Choroid plexus epithelial cell (primary cell): ENCODE measurements around the gene IPO9.
"Not testable (repeated sequence)": the region's sequence is repeated elsewhere in the genome, so short reads cannot be mapped to it uniquely, and the experiment has no call there.

Source experiments
- DNase-seq: peaks from one replicate; pipeline ENCODE4 v3.0.0-alpha.2; 2010; ENCODE audit warnings: low read depth
- H3K4me3 ChIP-seq: 2 replicates; pipeline ENCODE4 v1.5.1; 2011; ENCODE audit warnings: low read depth, mild to moderate bottlenecking, control low read depth, low read length, moderate library complexity
- TF ChIP-seq, protein P1 (sequence below): conservative IDR thresholded peaks from 2 replicates; pipeline ENCODE4 v1.5.1; 2011; ENCODE audit warnings: low read depth, mild to moderate bottlenecking, control low read depth, inconsistent platforms, low read length, moderate library complexity

The IPO9 gene

DNA sequence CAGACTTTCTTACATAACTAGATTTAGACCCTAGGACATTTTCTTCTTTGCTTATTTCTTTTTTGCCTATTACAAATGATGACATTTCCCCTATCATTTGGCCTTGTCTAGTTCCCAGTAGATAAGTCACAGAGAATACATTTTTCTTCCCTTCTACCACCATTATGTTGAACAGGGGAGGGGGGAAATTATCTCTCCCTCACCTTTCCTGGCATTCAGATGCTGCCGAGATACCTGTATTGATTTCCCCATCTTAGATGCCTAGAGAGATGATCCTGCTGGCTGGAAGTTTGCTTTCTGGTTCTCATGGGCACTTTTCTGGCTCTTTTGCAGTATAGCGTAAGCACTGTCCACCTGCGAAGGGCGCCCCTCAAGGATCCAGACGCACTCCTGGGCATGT, 5.7 kb downstream of the IPO9 start:
- H3K4me3 ChIP-seq: no peak overlapping the region
- DNase-seq: no peak
- TF ChIP-seq, protein P1, sequence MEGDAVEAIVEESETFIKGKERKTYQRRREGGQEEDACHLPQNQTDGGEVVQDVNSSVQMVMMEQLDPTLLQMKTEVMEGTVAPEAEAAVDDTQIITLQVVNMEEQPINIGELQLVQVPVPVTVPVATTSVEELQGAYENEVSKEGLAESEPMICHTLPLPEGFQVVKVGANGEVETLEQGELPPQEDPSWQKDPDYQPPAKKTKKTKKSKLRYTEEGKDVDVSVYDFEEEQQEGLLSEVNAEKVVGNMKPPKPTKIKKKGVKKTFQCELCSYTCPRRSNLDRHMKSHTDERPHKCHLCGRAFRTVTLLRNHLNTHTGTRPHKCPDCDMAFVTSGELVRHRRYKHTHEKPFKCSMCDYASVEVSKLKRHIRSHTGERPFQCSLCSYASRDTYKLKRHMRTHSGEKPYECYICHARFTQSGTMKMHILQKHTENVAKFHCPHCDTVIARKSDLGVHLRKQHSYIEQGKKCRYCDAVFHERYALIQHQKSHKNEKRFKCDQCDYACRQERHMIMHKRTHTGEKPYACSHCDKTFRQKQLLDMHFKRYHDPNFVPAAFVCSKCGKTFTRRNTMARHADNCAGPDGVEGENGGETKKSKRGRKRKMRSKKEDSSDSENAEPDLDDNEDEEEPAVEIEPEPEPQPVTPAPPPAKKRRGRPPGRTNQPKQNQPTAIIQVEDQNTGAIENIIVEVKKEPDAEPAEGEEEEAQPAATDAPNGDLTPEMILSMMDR: no peak

DNA sequence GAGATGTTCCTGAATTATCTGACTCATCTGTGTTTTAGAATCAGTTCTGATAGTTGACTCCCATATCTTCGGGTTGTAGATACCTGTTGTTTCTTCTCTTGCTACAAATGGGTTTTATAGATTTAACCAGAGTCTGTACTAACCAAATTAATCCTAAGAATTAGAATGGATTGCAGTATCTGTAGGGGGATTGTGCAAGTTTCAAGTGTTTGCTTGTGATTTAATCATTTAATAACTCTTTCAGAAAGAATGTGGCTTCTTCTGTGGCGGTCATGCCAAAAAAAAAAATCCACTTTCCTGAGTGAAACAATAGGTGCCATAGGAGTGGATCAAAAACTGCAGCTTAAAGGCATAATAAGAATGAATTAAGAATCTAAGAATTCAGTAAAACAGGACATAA, 9.4 kb downstream of the IPO9 start:
- no peak for DNase-seq
- TF ChIP-seq, protein P1: no peak
- no peak overlapping the region for H3K4me3 ChIP-seq

DNA sequence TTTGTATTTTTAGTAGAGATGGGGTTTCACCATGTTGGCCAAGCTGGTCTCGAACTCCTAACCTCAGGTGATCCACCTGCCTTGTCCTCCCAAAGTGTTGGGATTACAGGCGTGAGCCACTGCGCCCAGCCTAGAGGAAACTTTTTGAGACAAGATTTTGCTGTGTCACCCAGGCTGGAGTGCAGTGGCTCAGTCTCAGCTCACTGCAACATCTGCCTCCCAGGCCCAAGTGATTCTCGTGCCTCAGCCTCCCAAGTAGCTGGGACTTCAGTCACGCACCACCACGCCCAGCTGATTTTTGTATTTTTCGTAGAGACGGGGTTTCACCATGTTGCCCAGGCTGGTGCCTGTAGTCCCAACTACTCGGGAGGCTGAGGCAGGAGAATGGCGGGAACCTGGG, 10.1 kb downstream of the IPO9 start:
- not testable (repeated sequence) for H3K4me3 ChIP-seq, DNase-seq

DNA sequence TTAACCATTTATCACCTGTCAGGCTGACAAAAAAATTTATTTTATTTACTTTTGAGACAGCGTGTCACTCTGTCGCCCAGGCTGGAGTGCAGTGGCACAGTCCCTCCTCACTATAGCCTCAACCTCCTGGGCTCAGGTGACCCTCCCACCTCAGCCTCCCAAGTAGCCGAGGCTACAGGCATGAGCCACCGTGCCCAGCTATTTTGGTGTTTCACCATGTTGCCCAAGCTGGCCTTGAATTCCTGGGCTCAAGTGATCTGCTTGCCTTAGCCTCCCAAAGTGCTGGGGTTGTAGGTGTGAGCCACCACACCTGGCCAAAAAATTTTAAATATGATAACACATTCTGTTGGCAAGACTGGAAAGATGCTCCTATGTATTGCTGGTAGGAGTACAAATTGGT, 11.1 kb downstream of the IPO9 start:
- no peak overlapping the region for H3K4me3 ChIP-seq
- TF ChIP-seq, protein P1: no peak
- no peak for DNase-seq

DNA sequence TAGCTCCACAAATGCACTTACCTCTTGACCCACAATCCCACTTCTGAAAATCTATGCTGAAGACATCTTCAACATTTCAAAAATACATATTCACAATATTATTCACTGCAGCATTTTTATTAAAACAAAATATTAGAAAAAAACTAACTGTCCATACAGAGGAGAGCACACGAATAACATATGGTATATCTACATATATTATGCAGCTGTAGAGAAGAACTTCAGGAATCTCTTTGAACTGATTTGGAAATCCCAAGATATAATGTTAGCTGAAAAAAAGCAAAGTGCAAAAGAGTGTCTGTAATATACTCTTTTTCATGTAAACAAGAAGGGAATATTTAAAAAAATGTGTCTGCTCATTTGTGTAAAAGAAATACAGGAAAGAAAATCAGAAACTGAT, 11.5 kb downstream of the IPO9 start:
- no peak for DNase-seq
- TF ChIP-seq, protein P1: no peak
- H3K4me3 ChIP-seq: no peak overlapping the region

DNA sequence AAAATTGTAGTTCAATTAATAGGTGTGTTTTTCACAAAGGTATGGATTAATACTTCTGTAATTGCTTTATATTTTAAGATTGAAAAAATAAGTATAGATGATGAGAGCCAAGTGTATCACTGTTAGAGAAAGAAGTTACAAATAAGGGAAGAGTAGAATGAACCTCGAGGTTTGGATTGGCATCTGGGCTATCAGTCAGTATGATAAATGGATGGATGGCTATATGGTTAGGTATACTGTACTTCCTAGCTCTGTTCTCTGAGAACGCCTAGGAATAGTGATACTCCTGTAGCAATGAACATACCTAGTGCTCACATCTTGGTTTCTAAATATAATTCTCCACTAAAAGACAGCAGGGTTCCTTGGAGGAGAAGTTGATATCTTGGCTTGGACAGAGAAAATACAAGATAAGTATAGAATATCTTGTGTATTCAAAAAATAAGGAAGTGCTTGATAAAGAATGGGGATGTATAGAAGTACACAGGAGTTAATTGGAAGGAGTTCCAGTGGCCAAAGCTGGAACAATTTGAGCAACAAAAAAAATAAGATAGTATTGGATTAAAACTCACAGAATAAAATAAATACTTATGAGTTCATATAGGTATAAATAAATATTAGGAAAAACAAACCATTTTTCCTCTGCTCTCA, 12.4 kb downstream of the IPO9 start:
- TF ChIP-seq, protein P1: no peak
- H3K4me3 ChIP-seq: no peak overlapping the region
- no peak for DNase-seq

DNA sequence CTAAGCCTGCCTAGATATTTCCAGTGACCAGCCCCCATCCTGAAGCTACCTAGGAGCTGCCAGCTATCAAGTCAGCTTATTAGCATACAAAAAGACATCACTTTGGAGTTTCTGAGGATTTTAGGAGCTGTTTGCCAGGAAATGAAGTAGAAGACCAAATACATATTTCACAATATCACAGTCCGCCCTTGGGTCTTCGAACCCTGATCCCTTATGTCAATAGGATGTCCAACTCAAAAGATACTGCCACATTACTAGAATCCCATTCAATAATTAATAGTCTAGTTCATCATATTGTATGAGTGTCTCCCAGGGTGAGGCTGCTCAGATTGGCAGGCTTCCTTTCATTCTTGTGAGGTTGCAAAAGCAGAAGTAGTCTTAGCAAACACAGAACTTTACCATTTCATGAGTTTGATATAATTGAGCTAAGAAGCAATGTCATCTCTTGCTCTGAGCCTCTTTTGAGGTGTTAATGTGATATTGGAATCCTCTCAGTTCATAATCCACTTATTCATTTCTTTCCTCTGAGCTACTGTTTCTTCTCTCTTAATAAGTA, 13.6 kb downstream of the IPO9 start:
- TF ChIP-seq, protein P1: no peak
- no peak for DNase-seq
- H3K4me3 ChIP-seq: no peak overlapping the region
